Erythroblast (primary cell): ENCODE results near the gene FBLIM1.

Experiments used
- GATA1 ChIP-seq: IDR thresholded peaks from 2 replicates; pipeline ENCODE4 v1.6.1; 2011; ENCODE audit warnings: low read depth, mild to moderate bottlenecking, control low read depth, low read length, moderate library complexity
- POLR2A ChIP-seq: IDR thresholded peaks from 2 replicates; pipeline ENCODE4 v1.6.1; 2011; ENCODE audit warnings: mild to moderate bottlenecking, low read length

DNA sequence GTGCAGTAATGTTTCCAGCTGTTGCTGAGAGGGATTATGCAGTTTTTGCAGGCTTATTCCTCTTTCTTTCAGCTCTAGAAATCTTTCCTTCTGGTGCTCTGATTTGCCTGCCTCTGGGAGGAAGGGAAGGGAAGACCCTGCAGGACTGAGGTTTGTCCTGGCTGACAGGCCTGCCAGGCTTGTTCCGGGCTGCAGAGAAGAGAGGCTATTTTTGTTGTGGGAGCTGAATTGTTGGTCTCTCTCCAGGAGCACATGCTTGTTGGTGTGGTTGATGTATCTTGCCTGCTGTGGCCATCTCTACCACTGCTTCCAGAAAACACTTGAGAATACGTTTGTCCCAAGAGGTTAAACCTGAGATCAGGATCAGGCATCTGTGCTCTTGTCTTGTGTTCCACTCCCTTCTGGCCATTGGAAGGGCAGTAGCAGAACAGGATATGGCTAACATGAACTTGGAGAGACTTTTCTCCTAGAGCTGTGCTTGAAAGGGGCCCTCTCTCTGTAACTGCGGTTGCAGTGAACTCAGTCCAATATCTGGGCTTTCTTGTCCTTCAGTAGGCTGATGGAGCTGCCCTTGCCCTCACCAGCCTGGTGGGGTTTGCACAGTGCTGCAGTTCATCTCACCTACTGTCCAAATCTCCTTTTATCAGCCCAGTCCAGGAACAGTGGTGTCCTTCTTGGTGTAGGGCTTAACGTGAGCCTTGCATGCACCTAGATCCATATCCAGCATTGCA, 44.0 kb upstream of the FBLIM1 start:
- no peak for TF ChIP-seq POLR2A
- TF ChIP-seq GATA1: no peak
